A673 (cell line): ENCODE measurements around the gene IFI35. TPM values are rescaled to one million over a fixed set of nuclear protein-coding genes. Genes with fewer than 3 reads are reported as not detected.
A peak's percentile ranks its signal among the peaks of the same experiment; 100 is the strongest.

Source experiments
- Bru-seq: library from RNA; stranded (reverse); fragments of 400-500 nt; gene quantifications from one replicate; lab custom pipeline; 2021; lab: Mats Ljungman, UMichigan
- BruChase-seq, 2 experiments: library from RNA; stranded (reverse); fragments of 400-500 nt; gene quantifications; one replicate each; lab custom pipeline; 2021; lab: Mats Ljungman, UMichigan
- BruUV-seq: library from RNA; stranded (reverse); fragments of 400-500 nt; replicated peaks from 2 replicates; lab custom pipeline; 2021; lab: Mats Ljungman, UMichigan
- CTCF ChIA-PET: fragments of 300-600 bp; sonication (Branson Sonifier 250); formaldehyde crosslinking; loops from one replicate; lab custom pipeline; 2022; ENCODE audit warnings: antibody characterized with exemption; lab: Charles Lee
- POLR2A ChIA-PET: fragments of 300-600 bp; sonication (Branson Sonifier 250); formaldehyde crosslinking; loops from one replicate; lab custom pipeline; 2022; ENCODE audit warnings: antibody characterized with exemption; ENCODE audit not compliant: low non-redundant PET; lab: Charles Lee
- DNase-seq: peaks from one replicate; pipeline ENCODE4 v3.0.0-alpha.2; 2015; ENCODE audit warnings: low spot score
- H3K27ac ChIP-seq: fragments of 200-600 bp; sonication (generic); 2 replicates; pipeline ENCODE4 v1.5.1; 2016; ENCODE audit warnings: mixed run types, low read depth, mild to moderate bottlenecking, mixed read lengths, antibody characterized with exemption, low read length; ENCODE audit not compliant: poor library complexity, severe bottlenecking
- H3K27me3 ChIP-seq: fragments of 200-600 bp; sonication (generic); replicated peaks from 2 replicates; pipeline ENCODE4 v1.6.1; 2017; ENCODE audit warnings: mixed run types, low read depth, mild to moderate bottlenecking, mixed read lengths, antibody characterized with exemption, low read length; ENCODE audit not compliant: insufficient read depth, poor library complexity
- H3K36me3 ChIP-seq: fragments of 200-600 bp; sonication (generic); 2 replicates; pipeline ENCODE4 v1.6.1; 2016; ENCODE audit warnings: mixed run types, mild to moderate bottlenecking, mixed read lengths, antibody characterized with exemption, low read length; ENCODE audit not compliant: insufficient read depth, poor library complexity, severe bottlenecking
- H3K4me1 ChIP-seq: fragments of 200-600 bp; sonication (generic); 2 replicates; pipeline ENCODE4 v1.6.1; 2017; ENCODE audit warnings: mixed run types, mild to moderate bottlenecking, mixed read lengths, antibody characterized with exemption, low read length; ENCODE audit not compliant: insufficient read depth, poor library complexity, severe bottlenecking
- H3K4me3 ChIP-seq: fragments of 200-600 bp; sonication (generic); 2 replicates; pipeline ENCODE4 v1.5.1; 2016; ENCODE audit warnings: low read depth, mixed run types, mild to moderate bottlenecking, mixed read lengths, low read length; ENCODE audit not compliant: poor library complexity, severe bottlenecking
- H3K9me3 ChIP-seq: fragments of 200-600 bp; sonication (generic); 2 replicates; pipeline ENCODE4 v1.6.1; 2016; ENCODE audit warnings: mixed run types, low read depth, mild to moderate bottlenecking, mixed read lengths, antibody characterized with exemption, low read length; ENCODE audit not compliant: poor library complexity, severe bottlenecking
- EZH2 ChIP-seq: fragments of 200-600 bp; sonication (generic); IDR thresholded peaks from 2 replicates; pipeline ENCODE4 v1.6.1; 2017; ENCODE audit warnings: borderline replicate concordance, low read depth, mild to moderate bottlenecking, mixed read lengths, antibody characterized with exemption, low read length; ENCODE audit not compliant: poor library complexity, severe bottlenecking
- intact Hi-C: fragments of 100-400 bp; cut with micrococcal nuclease; formaldehyde crosslinking; loops from one replicate; pipeline ENCODE4 v1.10.0; 2022; ENCODE audit not compliant: unreplicated experiment
- long read RNA-seq: library from polyadenylated mRNA; stranded (forward); transcript quantifications from one replicate; pipeline ENCODE4 v2.0.0, GENCODE V29; 2022
- total RNA-seq: library from RNA; stranded (reverse); gene quantifications from 2 replicates; pipeline ENCODE4 v1.2.3, GENCODE V29; 2021
- TF ChIP-seq, protein P1 (sequence below): fragments of 300-800, 200-600 bp; sonication (generic); conservative IDR thresholded peaks from 2 replicates; pipeline ENCODE4 v1.5.1; 2017; ENCODE audit warnings: low read depth, mild to moderate bottlenecking, antibody characterized with exemption, low read length, moderate library complexity, mixed read lengths

IFI35 gene
- total RNA-seq = 4.9 and 7.2 TPM in 2 replicates
- Bru-seq, nascent RNA = percentile 36 among the genes with signal in this experiment
- percentile 28 among the genes with signal in this experiment for BruChase-seq, experiment 1, labeled RNA remaining after a 2-hour chase
- BruChase-seq, experiment 2, labeled RNA remaining after a 6-hour chase = percentile 42 among the genes with signal in this experiment
- long read RNA-seq, transcript IFI35-204 (7 exons, 1,232 nt) = major isoform, 7 of 11 reads
- long read RNA-seq, partial matches to known transcripts = 0 of 11 reads
- long read RNA-seq, other reads (novel, unspliced or antisense) = 2 of 11 reads

DNA sequence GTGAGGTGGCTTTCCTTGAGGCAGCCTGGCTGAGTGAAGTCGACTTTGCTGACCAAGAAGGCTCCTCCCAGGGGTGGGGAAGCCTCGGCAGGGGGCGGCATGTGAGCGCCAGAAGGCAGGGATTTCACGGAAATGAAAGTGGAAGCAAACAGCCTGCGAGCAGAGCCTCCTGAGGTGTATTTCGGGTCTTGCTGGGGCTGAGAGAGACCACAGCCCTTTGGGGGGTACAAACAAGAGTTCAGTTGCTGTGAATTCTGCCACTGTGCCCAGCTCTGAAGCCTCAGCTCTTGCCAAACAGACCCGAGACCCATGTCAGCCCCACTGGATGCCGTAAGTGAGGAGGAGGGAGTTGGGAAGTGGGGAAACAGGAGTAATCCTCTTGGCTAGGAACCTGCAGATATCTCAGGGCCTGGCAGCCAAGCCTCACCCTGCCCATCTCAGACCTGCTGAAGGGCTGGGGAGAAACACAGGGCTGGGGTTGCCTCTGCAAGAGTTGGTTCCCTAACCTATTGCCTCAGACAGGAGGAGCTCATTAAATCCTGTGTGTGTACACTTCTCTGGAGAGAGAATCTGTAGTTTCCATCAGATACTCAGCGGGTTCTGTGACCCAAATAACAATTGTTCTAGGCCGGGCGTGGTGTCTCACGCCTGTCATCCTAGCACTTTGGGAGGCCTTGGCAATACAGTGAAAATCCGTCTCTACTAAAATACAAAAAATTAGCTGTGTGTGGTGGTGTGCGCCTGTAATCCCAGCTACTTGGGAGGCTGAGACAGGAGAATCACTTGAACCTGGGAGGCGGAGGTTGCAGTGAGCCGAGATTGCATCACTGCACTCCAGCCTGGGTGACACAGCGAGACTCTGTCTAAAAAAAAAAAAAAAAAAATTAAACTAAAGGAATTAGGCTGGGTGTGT lies at the start of gene IFI35:
TSS of gene IFI35 (plus strand) at position 146 of the 913 bp plus-strand sequence. CDS start at position 310, 164 bp downstream.
- Histone ChIP-seq H3K36me3 (peaks cover 12% of the 10 kb centered on the region), H3K9me3 (no peaks in the 10 kb centered on the region), H3K4me1 (no peaks in the 10 kb centered on the region), H3K27me3 (no peaks in the 10 kb centered on the region), H3K4me3 (peak within 1 kb of the TSS; percentile 50), H3K27ac (peak within 1 kb of the TSS; percentile 77)
- ChIA-PET CTCF (no interaction called here), POLR2A (interaction anchor here (1.3 kb wide), 1 partner anchor 9 kb away, joined by 3 read pairs; the partner anchor contains the start of gene RPL27)
- no TSS peak for BruUV-seq
- peak; percentile 70 for DNase-seq
- intact Hi-C loops = no loop called here
- TF ChIP-seq, protein P1, sequence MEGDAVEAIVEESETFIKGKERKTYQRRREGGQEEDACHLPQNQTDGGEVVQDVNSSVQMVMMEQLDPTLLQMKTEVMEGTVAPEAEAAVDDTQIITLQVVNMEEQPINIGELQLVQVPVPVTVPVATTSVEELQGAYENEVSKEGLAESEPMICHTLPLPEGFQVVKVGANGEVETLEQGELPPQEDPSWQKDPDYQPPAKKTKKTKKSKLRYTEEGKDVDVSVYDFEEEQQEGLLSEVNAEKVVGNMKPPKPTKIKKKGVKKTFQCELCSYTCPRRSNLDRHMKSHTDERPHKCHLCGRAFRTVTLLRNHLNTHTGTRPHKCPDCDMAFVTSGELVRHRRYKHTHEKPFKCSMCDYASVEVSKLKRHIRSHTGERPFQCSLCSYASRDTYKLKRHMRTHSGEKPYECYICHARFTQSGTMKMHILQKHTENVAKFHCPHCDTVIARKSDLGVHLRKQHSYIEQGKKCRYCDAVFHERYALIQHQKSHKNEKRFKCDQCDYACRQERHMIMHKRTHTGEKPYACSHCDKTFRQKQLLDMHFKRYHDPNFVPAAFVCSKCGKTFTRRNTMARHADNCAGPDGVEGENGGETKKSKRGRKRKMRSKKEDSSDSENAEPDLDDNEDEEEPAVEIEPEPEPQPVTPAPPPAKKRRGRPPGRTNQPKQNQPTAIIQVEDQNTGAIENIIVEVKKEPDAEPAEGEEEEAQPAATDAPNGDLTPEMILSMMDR = no peak
- no peak for TF ChIP-seq EZH2

- TF ChIP-seq EZH2 = no peak
- TF ChIP-seq, protein P1 = no peak
- ChIA-PET POLR2A (no interaction called here), CTCF (interaction anchor here (1.2 kb wide), 1 partner anchor 34 kb away, joined by 3 read pairs; the partner anchor contains the start of gene RPL27)
- Histone ChIP-seq H3K36me3 (peaks cover 4% of the 10 kb centered on the region), H3K27me3 (no peaks in the 10 kb centered on the region), H3K9me3 (no peaks in the 10 kb centered on the region), H3K4me1 (no peaks in the 10 kb centered on the region), H3K27ac (peak within 1 kb of the TSS; percentile 58), H3K4me3 (peak within 1 kb of the TSS; percentile 71)
- intact Hi-C loops = no loop called here
- DNase-seq = peak; percentile 88
- TSS peak; percentile 86 for BruUV-seq
Measured at GRCh38 chr17:42964161-42964932, 42.2 kb upstream of the IFI35 start, which contains the start of gene AARSD1. Gene AARSD1, minus strand, starts transcription at chr17:42964454. Its CDS starts 14 bp downstream, at chr17:42964440.

DNA sequence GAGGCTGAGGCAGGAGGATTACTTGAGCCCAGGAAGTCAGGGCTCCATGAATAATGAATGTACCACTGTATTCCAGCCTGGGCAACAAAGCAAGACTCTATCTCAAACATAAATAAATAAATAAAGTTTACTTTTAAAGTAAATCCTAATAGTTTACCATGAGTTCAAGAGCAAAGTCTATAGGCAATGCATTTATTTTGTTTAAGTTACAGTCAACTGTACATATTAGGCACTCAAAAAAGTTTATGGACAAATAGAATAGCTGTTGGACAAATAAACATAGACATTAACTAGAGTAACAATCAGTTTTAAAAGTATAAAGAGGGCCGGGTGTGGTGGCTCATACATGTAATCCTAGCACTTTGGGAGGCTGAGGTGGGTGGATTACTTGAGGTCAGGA lies 38.7 kb upstream of the IFI35 start:
- no peak for DNase-seq
- TF ChIP-seq, protein P1 = no peak
- TF ChIP-seq EZH2 = no peak
- no peaks in the 10 kb centered on the region for H3K9me3 ChIP-seq
- H3K27me3 ChIP-seq = no peaks in the 10 kb centered on the region
- no peaks in the 10 kb centered on the region for H3K36me3 ChIP-seq
- ChIA-PET CTCF (no interaction called here), POLR2A (no interaction called here)
- H3K27ac ChIP-seq = no peak overlapping the region
- no peak overlapping the region for H3K4me3 ChIP-seq
- no peaks in the 10 kb centered on the region for H3K4me1 ChIP-seq
- intact Hi-C loops = no loop called here
- no TSS peak for BruUV-seq
